NCI-H2107 treated with DMSO at 0.1 percent for 48 hours (cell line): ENCODE results near the gene PEAR1.

Experiments used
- DNase-seq: peaks from one replicate; lab custom pipeline; 2025; ENCODE audit not compliant: unreplicated experiment; lab: John Stamatoyannopoulos, UW

Gene PEAR1

DNA sequence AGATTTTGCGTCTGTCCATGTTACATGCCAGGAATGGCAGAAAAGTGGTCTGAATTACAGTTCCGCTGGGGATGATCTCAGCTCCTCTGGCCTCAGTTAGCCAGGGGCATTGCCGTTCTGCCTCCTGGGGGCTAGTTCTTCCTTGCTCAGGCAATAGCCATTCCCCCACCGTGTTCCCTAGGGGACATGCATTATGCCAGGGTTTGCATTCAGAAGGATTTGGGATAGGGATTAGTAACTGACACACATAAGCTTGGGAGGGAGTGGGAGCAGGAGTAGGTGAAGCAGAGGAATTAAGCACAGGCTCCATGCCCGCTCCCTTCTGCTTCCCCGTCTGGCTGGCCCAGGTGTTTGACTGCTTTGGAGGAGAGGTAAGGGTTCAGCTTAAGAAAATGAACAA, 39.6 kb downstream of the PEAR1 start:
- DNase-seq, result no peak

DNA sequence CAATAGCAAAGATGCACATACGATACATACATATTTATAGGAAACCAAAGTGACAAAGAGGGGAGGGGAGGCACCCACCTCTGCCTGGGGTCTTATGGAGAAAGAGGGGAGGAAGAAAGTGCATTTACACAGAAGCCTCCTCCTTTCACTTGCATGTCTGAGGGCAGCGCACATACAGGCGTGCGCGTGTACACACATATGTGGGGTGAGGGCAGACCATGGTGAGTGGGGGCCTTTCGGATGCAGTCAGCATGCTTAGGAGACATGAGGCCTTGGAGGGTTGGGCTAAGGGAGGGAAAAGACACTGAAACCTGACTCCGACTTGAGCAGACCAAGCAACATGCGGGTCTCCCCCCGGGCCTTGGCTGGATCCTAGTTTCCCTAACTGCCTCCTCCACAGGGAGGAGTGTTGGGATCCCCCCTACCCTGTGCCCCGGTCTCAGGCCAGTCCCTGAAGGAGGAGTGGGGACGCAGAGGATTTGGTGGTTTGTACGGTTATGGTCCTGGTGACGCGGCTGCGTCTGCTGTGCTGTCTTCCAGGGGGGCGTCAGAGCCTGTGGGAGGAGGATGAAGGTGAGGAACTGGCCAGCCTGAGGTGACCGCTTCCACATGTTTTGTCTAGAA, 42.1 kb downstream of the PEAR1 start:
- no peak for DNase-seq

DNA sequence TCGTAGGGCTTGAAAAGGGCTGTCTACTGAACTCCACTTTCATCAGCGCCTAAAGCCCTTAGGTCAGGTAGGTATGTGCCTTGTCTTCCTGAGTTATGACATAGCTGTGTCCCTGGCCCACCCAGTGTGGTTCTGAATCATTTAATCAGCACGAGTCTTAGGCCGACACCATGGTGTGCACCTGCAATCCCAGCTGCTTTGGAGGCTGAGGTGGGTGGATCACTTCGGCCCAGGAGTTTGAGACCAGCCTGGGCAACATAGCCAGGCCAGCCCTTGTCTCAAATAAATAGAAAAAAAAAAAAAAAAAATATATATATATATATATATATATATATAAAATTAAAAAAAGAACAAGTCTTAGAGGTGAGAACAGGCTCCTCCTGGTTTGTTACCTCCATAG, 42.7 kb downstream of the PEAR1 start:
- no peak for DNase-seq

DNA sequence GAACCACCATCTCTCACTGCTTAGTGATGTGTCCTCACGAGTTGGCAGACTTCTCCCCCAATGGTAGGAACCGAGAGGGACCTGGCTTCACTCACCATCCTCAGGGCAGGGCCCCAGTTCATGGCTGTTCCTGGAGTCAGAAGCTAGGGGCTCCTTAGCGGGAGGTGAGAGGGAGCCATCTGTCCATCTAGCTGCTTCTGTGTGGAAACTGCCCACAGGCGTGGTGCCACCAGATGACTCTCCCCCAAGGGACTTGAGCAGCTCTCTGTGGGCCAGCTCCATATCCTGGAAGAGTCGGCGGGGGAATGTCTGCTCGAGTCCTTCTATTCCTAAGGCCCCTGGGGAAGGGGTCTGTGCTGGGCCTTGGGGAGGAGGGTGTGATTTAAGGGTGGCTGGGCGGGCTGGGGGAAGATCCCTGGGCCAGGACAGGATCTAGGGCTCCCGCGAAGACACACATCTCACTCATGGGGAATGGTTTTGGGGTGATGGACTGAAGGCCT, 43.3 kb downstream of the PEAR1 start:
- DNase-seq, result no peak

DNA sequence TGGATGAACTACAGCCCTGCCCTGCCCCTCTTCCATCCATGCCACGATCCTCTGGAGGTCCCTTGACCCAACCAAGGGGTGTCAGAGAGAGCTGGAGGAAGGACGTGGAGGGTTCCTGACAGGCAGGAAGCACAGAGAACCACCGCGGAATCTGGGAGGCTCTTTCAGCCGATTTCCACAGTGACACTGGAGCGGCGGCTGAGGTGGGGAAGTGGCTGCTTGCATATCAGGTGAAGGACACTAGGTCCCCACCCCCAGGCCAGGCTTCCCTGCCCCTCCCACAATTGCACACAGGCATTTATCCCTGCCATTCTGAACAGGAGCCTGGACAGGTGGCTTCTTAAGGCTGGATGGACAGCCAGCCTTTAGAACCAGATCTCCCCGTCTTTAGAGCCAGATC, 44.4 kb downstream of the PEAR1 start:
- no peak for DNase-seq

DNA sequence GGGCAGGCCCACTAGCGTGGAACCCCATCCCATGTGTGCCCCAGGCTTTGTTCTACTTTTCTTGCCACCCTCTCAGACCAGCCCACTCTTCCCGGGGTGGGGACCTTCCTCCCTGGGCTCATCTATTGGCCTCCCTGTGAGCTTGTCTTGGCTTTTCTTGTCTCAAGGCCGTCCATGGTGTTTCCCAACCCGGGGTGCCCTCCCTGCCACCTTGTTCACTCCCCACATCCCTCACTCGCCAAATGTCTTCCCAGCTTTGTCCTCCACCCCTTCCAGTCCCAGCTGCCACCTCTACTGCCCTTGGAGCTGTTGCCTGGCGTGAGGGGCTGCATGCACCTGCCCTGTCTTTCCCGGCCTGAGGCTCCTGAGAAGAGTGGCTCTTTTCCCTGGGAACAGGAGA, 45.3 kb downstream of the PEAR1 start:
- no peak for DNase-seq

DNA sequence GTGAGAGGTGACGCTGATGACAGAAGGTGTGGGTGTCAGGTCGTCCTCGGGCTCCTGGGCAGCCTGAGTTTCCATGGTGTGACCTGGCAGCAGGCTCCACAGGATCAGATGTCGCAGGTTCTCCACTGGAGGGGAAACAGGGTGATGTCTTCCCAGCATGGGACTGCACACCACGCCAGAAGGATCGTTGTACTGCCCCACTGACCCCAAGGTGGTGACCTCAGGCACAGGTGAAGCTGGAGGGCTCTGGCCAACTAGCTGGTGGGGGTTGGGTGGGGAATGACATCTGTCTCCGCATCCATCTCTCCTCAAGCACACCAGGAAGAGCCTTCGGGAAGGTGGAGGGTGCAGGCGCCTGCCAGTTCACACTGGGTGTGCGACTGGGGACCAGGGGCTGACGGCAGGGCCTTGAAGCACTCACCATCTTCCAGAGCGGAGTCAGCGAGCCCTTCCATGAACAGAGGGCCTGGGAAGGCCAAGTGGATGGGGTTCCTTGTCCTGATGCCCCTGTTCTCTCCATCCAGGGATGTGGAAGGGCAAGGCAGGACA, 46.3 kb downstream of the PEAR1 start:
- DNase-seq, result no peak

DNA sequence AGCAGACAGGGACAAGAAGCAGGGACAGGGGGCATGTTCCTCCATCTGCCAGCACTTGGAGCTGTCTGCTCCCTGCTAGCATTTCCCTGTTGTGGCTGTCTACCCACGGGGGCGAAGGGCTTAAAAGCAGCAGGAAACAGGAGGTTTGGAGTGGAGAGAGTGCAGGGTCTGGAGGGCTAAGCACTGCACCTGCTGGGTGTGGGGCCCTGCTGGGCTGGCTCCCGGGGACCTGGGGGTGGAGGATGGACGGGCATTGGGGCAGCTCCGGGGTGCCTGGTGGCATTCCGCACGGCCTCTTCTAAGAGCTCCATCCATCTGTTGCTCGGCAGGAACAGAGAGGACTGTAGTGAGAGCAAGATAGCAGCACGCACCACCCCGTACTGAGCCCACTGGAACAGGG, 48.2 kb downstream of the PEAR1 start:
- DNase-seq, result no peak

DNA sequence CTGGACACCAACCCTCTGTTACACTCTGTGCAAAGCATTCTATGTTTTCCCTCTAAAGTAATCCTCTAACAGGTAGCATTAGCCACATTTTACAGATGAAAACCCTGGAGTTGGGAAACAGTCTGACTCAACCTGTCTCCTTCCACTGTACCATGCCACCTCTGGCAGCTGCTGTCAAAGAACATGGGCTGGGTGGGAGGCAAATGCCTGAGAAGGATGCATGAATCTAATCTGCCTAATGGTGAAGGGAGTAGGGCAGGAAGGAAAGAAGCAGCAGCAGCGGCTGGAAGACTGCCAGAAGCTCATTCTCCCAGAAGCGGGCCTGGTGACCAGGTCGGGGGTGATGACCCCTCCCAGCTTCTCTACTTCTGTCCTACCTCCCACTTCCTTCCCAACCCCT, 48.7 kb downstream of the PEAR1 start:
- DNase-seq, result no peak

DNA sequence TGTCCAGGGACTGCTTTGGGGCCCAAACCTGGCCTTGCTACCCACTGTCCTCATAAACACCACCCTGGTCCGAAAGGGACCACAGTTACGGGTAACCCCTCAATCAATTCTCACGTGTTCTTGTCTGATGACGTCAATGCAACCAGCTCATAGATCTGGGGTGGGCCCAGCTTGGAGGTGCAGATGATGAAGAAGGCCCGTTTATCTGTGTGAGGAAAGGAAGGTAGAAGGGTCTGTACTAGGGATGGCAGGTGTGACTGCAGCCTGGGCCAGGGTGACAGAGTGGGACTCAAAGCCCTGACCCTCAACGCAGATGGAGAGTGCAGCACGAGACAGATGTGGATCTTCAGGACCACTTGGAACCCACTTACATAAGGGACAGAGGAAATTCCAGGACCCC, 49.1 kb downstream of the PEAR1 start:
- DNase-seq, result no peak

DNA sequence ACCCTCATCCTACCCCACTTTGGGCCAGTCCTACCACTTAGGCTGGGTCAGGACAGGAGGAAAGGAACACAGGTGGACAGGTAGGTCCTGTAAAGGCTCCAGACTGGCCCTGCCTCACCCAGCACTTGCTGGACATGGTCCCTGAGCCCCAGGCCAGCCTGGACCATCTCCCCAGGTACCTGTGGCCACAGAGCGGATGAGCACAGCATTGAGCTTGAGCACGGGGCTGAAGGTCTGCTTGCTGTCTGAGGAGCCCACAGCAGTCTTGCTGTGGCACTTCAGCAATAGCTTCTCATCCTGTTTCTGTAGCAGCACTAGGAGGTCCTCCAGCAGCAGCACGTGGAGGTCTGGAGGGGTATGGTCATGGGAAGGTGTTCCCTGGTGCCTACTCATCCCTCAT, 50.2 kb downstream of the PEAR1 start:
- DNase-seq, result no peak

DNA sequence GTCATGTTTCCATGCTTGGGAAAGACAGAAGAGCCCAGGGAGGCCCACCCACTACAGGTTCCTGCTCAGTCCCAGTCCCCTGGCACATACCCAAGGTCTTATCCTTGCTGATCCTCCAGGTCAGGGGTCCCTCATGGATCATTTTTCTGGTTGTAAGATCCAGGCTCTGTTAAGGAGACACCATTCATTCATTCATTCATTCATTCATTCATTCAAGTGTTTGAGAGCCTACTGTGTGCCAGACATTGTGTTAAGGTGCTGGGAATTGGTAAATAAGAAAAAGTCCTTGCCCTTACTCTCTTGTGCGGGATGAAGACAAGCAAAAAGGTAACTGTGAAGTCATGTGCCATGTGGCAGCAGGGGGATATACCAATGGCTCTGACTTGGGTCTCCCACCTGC, 50.8 kb downstream of the PEAR1 start:
- DNase-seq, result no peak

DNA sequence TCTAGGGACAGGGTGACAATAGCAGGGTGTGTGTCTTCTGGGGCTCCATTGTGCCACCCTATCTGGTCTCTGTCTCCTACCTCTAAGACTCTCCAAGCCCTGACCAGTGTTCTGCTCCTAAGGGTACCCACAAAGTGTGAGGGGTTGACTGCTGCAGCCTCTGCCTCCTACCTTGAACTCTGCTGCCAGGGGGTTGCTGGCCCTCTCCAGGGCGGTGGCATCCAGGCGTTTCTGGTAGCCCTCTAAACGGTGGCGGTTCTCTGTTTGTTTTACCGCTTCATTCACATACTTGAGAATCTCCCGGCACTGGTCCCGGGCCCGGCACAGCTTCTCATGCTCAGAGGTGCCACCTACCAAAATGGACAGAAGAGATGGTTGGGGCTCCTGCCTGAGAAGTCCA, 51.3 kb downstream of the PEAR1 start:
- no peak for DNase-seq

DNA sequence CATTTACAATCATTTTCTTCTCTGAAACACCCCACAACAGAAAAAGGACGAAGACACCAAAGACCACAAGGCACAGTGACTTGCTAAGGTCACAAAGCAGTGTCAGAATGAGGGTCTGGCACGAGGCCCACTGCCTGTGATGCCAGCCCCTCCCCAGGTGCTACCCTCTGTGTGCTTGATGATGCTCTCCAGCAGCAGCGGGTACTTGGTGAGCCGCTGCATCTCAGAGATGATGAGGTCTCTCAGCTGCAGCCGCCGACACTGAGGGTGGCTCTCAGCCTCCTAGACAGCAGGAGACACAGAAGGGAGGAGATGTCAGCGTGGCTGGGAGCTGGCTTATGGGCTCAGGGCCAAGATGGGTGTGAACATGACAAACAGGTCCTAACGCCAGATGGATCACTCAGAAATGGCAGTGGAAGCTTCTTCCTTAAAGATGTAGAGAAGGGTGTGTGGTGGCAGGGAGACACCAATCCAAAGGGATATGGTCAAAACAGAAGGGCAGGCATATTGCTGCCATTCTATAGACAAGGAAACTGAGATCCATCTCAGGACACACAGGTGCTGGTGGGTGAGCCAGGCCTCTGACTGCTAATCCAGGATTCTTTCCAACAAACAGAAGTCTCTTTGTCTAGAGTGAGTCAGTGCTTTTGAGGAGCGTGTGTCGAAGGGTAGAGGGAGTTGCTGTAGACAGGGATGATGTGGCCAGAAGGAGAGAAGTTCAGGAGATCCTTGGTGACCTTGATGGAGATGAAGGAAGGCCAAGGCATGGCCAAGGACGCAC, 52.6 kb downstream of the PEAR1 start:
- no peak for DNase-seq

DNA sequence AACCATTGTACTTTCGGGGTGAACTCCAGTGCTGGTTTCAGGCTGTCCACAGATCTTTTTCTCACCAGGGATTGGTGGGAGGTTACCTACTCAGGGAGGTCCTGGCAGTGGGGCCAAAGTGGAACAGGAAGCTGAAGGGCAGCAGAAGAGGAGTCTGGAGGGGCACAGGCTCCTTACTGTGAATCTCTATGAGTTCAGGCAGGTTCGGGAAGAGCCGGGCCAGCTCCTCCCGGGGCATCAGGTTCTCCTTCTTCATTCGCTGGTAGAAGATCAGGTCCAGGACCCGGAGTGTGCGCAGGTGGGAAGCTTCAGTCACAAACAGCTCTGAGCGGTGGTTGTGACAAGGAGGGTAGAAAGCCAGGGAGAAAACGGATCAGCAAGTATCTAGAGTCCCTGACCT, 53.6 kb downstream of the PEAR1 start:
- DNase-seq, result no peak

DNA sequence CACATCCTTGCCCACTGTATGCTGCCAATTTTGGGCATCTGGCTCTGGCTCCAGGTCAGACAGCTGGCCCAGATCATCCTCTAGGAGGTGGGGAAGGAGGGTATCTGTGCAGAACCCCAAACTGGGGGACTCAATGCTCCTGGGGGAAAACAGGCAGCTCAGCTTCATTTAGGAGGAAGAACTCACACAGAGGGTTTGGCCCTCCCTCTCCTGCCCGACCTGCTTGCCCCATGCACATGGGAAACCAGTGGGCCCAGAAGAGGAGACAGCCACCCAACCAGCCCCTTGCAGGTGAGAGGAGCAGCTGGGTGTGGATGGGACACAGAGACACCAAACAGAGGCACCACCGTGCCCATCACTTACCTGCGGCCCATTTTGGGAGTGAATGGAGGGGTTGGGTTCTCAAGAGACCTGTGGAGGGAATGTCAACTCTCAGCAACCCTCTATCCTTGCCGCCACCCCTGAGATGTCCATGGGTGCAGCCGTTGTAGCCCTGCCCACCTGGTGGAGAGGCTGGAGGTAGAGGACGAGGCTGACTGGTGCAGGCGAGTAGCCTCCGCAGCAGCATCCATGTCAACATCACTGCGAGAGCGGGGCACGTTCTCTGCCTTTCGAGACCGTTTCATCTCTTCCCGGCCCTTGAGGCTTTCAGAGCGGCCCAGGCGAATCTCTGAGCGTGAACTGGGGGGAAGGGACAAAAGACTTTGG, 54.5 kb downstream of the PEAR1 start:
- DNase-seq, result no peak

DNA sequence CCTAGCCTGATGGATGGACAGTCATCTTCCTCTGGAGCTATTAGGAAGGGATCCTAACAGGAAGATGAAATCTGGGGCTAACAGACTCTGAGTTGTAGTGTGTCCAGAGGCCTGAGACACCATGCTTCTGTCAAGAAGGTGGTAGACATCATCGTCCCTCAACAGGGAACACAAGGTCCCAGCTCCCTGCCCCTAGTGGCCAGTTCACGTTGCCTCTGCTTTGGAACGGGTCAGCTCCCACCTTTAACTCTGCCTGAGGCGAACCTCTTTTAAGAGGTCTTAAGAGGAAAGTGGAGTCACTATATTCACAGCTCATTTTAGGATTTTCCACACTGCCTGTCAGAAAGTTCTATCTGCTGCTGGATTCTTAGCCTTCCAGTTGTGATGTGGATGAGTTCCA, 55.2 kb downstream of the PEAR1 start:
- DNase-seq, result no peak

DNA sequence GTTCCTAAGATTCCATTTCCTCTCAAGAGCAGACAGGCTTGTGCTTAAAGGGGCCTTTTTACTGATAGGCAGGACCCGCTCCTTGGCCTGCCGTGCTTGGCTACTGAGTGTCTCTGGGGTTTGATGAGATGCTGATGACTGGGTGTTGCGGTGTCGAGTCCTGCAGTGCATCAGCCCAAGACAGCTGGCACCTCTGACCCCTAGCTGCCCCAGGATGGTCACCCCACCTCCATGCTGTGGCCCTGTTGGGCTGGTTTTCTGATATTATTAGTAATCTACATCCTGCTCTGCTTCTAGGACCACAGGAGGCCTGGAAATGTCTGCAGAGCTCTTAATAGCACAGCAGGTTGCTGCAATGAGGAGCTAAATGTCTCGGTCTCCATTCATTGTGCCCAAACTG, 55.6 kb downstream of the PEAR1 start:
- no peak for DNase-seq

DNA sequence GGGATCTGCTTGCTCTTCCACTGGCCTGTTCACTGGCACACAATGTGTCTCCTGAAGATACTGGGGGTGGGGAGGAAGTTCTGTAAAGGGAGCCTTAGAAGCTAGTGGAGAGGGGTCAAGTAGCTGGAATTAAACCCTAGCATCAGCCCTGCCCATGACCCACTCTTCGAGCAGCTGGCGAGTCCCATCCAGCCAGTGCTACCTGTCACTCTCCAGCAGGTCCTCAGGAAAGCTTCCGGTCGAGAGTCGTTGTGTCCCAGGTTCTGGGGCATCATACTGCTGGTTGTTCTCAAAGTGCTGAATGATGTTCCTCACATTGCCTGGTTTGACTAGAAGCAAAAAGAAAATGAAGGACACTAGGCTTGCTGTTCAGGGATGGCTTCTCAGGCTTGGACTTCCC, 57.9 kb downstream of the PEAR1 start:
- no peak for DNase-seq

DNA sequence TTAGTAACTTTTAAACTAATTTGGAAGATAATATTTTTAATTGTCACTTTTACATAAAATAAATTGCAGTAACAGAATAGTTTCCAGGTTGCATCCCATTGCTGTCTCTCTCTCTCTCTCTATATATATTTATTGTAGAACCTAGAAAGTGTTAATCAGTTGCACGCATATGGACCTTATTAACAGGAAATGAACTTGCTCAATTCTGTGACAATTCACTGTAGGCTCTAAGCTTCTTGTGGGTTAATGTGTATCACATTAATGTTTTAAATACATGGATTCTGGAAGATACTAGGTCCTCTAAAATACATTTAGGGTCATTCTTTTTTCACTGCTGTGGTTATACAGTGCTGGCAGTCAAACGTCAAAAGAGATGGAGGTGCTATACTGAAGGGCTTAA, 60.1 kb downstream of the PEAR1 start:
- DNase-seq, result no peak

DNA sequence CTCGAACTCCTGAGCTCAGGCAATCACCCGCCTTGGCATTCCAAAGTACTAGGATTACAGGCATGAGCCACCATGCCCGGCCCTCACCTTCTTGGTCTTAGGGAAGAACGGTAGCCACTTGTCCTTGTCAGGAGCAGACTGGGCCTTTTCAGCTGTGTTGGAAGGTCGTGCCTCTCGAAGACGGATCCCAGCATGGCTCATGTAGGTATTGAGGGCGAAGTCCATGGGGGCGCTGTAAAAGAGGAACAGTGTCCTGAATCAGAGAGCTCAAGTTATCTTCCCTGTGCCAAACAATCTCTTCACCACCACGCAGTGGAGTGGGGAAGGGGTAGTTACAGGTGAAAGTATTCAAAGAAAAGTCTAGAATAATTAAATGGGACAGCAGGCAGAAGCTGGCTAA, 62.8 kb downstream of the PEAR1 start:
- no peak for DNase-seq

DNA sequence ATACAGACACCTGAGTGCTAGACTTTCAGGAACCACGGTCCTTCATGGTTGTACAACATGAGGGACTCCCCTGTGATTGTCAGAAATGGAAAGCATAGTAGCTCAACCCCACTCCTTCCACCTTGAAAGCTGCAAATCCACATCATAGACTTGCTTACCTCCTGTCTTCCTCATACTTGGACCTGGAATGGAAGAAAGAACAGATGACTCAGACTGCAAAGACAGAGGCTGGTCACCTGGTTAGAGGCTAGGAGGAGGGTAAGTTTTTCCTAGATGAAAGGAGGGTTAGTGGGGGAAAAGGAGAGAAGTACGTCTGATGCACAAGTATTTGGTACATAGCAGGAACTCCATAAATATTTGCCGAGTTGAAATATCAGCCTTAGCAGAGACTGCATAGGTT, 64.1 kb downstream of the PEAR1 start:
- no peak for DNase-seq
